HepG2 (cell line): ENCODE measurements around the gene TRIM72. TPM values are rescaled to one million over a fixed set of nuclear protein-coding genes. Genes with fewer than 3 reads are reported as not detected.
A peak's percentile ranks its signal among the peaks of the same experiment; 100 is the strongest.

ENCODE experiments used
- EED ChIP-seq: sonication (generic); formaldehyde crosslinking; IDR thresholded peaks from 2 replicates; pipeline ENCODE4 v1.5.0; 2020; ENCODE audit warnings: mild to moderate bottlenecking, missing genetic modification reagents
- EP300 ChIP-seq, 3 experiments: sonication (generic) in 1 of 3; formaldehyde crosslinking in 1 of 3; IDR thresholded peaks; 2 replicates each; pipeline versions ENCODE4 v1.5.1 to v1.6.1; 2011 to 2020; ENCODE audit warnings: low read depth in 2 of 3, low read length in 2 of 3, borderline replicate concordance in 1 of 3, improper control_type of control experiment in 1 of 3, mild to moderate bottlenecking in 1 of 3, missing genetic modification reagents in 1 of 3, moderate library complexity in 1 of 3
- GPN1 ChIP-seq: sonication (generic); formaldehyde crosslinking; IDR thresholded peaks from 2 replicates; pipeline ENCODE4 v1.5.1; 2020; ENCODE audit warnings: missing genetic modification reagents, borderline replicate concordance
- HNF4A ChIP-seq: sonication (generic); formaldehyde crosslinking; IDR thresholded peaks from 2 replicates; pipeline ENCODE4 v1.4.0; 2020; ENCODE audit warnings: missing genetic modification reagents
- IKZF1 ChIP-seq: fragments of 450-650 bp; IDR thresholded peaks from 2 replicates; pipeline ENCODE4 v1.7.1; 2016
- MXI1 ChIP-seq: IDR thresholded peaks from 3 replicates; pipeline ENCODE4 v1.6.1; 2012; ENCODE audit warnings: low read depth, low read length, inconsistent platforms, borderline replicate concordance
- PRPF4 ChIP-seq: fragments of 200-400 bp; formaldehyde crosslinking; IDR thresholded peaks from 2 replicates; pipeline ENCODE4 v1.6.1; 2016; ENCODE audit warnings: low read length, low read depth; ENCODE audit not compliant: poor library complexity, severe bottlenecking
- RBAK ChIP-seq: sonication (generic); formaldehyde crosslinking; IDR thresholded peaks from 2 replicates; pipeline ENCODE4 v1.5.1; 2020; ENCODE audit warnings: mild to moderate bottlenecking, missing genetic modification reagents
- RFXAP ChIP-seq: sonication (generic); formaldehyde crosslinking; IDR thresholded peaks from 2 replicates; pipeline ENCODE4 v1.4.0; 2020; ENCODE audit warnings: missing genetic modification reagents, borderline replicate concordance
- TRIM24 ChIP-seq: sonication (generic); formaldehyde crosslinking; IDR thresholded peaks from 2 replicates; pipeline ENCODE4 v1.8.0; 2022; ENCODE audit warnings: mild to moderate bottlenecking, missing genetic modification reagents
- ZBTB10 ChIP-seq: sonication (generic); formaldehyde crosslinking; IDR thresholded peaks from 2 replicates; pipeline ENCODE4 v1.4.0; 2020; ENCODE audit warnings: missing genetic modification reagents, borderline replicate concordance
- ZNF234 ChIP-seq: sonication (generic); formaldehyde crosslinking; conservative IDR thresholded peaks from 2 replicates; pipeline ENCODE4 v1.5.1; 2020; ENCODE audit warnings: mild to moderate bottlenecking, missing genetic modification reagents
- ZNF33B ChIP-seq: sonication (generic); formaldehyde crosslinking; IDR thresholded peaks from 2 replicates; pipeline ENCODE4 v1.5.1; 2020; ENCODE audit warnings: mild to moderate bottlenecking, missing genetic modification reagents
- ZNF354B ChIP-seq: sonication (generic); formaldehyde crosslinking; IDR thresholded peaks from 2 replicates; pipeline ENCODE4 v1.8.0; 2022; ENCODE audit warnings: mild to moderate bottlenecking, missing genetic modification reagents
- ZNF512 ChIP-seq: sonication (generic); formaldehyde crosslinking; IDR thresholded peaks from 2 replicates; pipeline ENCODE4 v1.4.0; 2020; ENCODE audit warnings: mild to moderate bottlenecking, missing genetic modification reagents
- ZNF703 ChIP-seq: sonication (generic); formaldehyde crosslinking; IDR thresholded peaks from 2 replicates; pipeline ENCODE4 v1.5.1; 2020; ENCODE audit warnings: missing genetic modification reagents, mild to moderate bottlenecking, moderate library complexity, borderline replicate concordance
- ZSCAN20 ChIP-seq: sonication (generic); formaldehyde crosslinking; IDR thresholded peaks from 2 replicates; pipeline ENCODE4 v1.4.0; 2020; ENCODE audit warnings: missing genetic modification reagents, mild to moderate bottlenecking, borderline replicate concordance
- polyA plus RNA-seq, 8 experiments: library from polyadenylated mRNA; depleted of rRNA in 3 of 8; stranded (reverse) in 7 of 8; unstranded in 1 of 8; fragments of >200 nt; fragmentation: Illumina TruSeq in 4 of 8; extraction: Trizol in 4 of 8; gene quantifications; 2 replicates each; pipeline versions ENCODE4 v1.2.1 to v1.2.3, GENCODE V29; 2011 to 2016; ENCODE audit warnings: low read depth in 4 of 8, missing spikeins in 1 of 8, mixed read lengths in 1 of 8; ENCODE audit not compliant: insufficient read depth in 1 of 8
- total RNA-seq, 5 experiments: library from RNA; depleted of rRNA; stranded (reverse); fragments of >200 nt; fragmentation: Illumina TruSeq; extraction: Trizol; gene quantifications; 2 replicates each; pipeline ENCODE4 v1.2.3, GENCODE V29; 2016; ENCODE audit warnings: low read depth in 1 of 5
- TF ChIP-seq, protein P1 (sequence below): sonication (generic); formaldehyde crosslinking; IDR thresholded peaks from 2 replicates; pipeline ENCODE4 v1.8.0; 2022; ENCODE audit warnings: missing genetic modification reagents, mild to moderate bottlenecking, moderate library complexity, borderline replicate concordance
- TF ChIP-seq, protein P2 (sequence below): sonication (generic); formaldehyde crosslinking; IDR thresholded peaks from 2 replicates; pipeline ENCODE4 v1.4.0; 2020; ENCODE audit warnings: mild to moderate bottlenecking, missing genetic modification reagents

The TRIM72 gene
- total and polyA plus RNA-seq, 2 of the 13 experiments (the other 11 are each of a cell fraction or from before 2014, with no cell fraction given) = not detected

DNA sequence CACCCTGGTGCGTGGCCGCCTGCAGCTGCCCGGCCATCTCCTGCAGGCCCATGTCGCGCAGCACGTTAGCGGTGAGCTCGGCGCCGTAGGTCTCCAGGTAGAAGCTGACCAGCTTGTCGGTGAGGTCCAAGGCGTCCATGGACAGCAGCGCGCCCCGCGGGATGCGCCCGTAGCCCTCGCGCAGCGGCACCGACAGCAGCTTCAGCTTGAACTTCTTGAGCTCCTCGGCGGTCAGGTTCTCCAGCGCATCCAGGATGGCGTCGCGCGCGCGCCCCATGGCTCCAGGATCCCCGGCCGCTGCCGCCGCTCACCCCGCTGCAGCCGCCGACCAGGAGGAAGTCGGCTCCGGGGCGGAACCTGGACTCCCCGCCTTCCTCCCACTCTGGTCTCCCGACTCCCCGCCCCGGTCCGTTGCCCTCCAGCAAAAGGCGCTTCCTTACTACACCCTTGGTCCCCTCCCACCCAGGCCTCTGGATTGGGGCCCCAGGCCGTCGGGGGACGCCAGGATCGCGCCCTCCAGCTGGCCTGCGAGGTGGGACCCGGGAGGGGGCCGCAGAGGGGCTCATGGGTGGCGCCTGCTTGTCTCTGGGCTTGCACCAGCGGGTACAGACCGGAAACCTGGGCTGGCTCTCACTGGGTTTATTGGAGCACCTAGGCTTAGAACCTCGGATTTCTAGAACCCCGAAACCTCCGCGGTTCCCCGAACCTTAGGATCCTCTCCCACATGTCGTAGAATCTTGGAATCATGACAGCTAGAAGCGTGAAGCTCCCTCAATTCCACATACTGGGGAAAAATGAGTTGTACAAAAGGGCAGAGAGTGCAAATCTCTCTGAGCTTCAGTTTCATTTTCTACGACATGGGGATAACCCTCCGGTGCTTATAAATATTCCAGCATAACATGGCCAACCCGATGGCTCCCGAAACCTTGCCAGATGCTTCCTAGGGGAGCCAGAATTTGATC, 11.2 kb upstream of the TRIM72 start, which contains the start of gene PYCARD (continued):
- TF ChIP-seq ZNF512 (no peak), ZNF33B (CRISPR knock-in tag) (no peak), HNF4A (CRISPR knock-in tag) (no peak), RBAK (no peak), ZNF354B (CRISPR knock-in tag) (no peak), EED (CRISPR knock-in tag) (no peak), ZNF703 (CRISPR knock-in tag) (no peak), MXI1 (0 out of 3 replicates have a peak, but pooled peaks have one; percentile 8), IKZF1 (no peak), ZNF234 (0 out of 2 replicates have a peak, but pooled peaks have one; percentile 38), RFXAP (0 out of 2 replicates have a peak, but pooled peaks have one; percentile 10), TRIM24 (CRISPR knock-in tag) (no peak), GPN1 (CRISPR knock-in tag) (no peak), EP300 (IDR thresholded peaks at IDR 0.05; ENCODE audit: low read depth in 2 of 2, low read length in 2 of 2) (no peak), EP300 (CRISPR knock-in tag; IDR thresholded peaks at IDR 0.05; ENCODE audit: borderline replicate concordance) (no peak), ZBTB10 (CRISPR knock-in tag) (no peak), PRPF4 (no peak), ZSCAN20 (CRISPR knock-in tag) (no peak; the same call in 1 of the 2 replicates)
- TF ChIP-seq, protein P1, sequence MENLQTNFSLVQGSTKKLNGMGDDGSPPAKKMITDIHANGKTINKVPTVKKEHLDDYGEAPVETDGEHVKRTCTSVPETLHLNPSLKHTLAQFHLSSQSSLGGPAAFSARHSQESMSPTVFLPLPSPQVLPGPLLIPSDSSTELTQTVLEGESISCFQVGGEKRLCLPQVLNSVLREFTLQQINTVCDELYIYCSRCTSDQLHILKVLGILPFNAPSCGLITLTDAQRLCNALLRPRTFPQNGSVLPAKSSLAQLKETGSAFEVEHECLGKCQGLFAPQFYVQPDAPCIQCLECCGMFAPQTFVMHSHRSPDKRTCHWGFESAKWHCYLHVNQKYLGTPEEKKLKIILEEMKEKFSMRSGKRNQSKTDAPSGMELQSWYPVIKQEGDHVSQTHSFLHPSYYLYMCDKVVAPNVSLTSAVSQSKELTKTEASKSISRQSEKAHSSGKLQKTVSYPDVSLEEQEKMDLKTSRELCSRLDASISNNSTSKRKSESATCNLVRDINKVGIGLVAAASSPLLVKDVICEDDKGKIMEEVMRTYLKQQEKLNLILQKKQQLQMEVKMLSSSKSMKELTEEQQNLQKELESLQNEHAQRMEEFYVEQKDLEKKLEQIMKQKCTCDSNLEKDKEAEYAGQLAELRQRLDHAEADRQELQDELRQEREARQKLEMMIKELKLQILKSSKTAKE (CRISPR knock-in tag) = no peak
- TF ChIP-seq, protein P2, sequence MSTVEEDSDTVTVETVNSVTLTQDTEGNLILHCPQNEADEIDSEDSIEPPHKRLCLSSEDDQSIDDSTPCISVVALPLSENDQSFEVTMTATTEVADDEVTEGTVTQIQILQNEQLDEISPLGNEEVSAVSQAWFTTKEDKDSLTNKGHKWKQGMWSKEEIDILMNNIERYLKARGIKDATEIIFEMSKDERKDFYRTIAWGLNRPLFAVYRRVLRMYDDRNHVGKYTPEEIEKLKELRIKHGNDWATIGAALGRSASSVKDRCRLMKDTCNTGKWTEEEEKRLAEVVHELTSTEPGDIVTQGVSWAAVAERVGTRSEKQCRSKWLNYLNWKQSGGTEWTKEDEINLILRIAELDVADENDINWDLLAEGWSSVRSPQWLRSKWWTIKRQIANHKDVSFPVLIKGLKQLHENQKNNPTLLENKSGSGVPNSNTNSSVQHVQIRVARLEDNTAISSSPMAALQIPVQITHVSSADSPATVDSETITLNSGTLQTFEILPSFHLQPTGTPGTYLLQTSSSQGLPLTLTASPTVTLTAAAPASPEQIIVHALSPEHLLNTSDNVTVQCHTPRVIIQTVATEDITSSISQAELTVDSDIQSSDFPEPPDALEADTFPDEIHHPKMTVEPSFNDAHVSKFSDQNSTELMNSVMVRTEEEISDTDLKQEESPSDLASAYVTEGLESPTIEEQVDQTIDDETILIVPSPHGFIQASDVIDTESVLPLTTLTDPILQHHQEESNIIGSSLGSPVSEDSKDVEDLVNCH (CRISPR knock-in tag) = no peak
